ENCODE results near the gene RNASEH1. TPM values are rescaled to one million over a fixed set of nuclear protein-coding genes. Genes with fewer than 3 reads are reported as not detected.

RNASEH1 gene
- total RNA-seq, 1 donor, result 29.2 TPM

DNA sequence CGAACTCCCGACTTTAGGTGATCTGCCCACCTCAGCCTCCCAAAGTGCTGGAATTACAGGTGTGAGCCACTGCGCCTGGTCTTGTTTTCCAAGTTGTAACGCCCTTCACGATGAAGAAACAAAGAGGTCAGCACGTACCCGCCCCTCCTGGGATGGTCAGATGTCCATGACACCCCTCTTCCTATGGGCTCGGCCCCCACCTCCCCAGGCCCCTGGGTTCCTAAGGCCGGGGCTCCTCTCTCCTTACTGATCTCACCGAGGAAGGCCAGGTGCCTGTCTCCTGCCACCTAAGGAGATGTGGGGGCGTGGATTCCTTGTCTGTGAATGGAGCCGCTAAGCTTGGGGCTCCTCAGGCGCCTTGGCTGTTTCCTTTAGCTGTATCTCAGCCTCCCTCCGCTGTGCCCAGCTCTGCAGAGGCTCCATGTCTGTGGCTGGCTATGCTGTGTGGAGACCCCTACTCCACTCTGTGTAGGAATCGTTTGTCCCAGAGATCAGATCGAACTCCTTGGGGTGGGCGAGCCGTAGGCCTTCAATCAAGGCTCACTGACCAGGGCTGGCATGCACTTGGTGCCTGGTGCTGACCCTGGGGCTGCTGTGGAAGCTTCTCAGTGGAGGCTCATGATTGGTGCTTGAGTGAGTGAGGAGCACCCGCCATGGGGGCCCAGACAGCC lies 45.5 kb upstream of the RNASEH1 start:
- H3K4me3 ChIP-seq (ENCODE audit: low read depth, low read length), result no peak overlapping the region
- TF ChIP-seq, protein P1, sequence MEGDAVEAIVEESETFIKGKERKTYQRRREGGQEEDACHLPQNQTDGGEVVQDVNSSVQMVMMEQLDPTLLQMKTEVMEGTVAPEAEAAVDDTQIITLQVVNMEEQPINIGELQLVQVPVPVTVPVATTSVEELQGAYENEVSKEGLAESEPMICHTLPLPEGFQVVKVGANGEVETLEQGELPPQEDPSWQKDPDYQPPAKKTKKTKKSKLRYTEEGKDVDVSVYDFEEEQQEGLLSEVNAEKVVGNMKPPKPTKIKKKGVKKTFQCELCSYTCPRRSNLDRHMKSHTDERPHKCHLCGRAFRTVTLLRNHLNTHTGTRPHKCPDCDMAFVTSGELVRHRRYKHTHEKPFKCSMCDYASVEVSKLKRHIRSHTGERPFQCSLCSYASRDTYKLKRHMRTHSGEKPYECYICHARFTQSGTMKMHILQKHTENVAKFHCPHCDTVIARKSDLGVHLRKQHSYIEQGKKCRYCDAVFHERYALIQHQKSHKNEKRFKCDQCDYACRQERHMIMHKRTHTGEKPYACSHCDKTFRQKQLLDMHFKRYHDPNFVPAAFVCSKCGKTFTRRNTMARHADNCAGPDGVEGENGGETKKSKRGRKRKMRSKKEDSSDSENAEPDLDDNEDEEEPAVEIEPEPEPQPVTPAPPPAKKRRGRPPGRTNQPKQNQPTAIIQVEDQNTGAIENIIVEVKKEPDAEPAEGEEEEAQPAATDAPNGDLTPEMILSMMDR (IDR thresholded peaks at IDR 0.05; ENCODE audit: insufficient read depth, low read length), result no peak
- no peak for DNase-seq (ENCODE audit: low read depth)

DNA sequence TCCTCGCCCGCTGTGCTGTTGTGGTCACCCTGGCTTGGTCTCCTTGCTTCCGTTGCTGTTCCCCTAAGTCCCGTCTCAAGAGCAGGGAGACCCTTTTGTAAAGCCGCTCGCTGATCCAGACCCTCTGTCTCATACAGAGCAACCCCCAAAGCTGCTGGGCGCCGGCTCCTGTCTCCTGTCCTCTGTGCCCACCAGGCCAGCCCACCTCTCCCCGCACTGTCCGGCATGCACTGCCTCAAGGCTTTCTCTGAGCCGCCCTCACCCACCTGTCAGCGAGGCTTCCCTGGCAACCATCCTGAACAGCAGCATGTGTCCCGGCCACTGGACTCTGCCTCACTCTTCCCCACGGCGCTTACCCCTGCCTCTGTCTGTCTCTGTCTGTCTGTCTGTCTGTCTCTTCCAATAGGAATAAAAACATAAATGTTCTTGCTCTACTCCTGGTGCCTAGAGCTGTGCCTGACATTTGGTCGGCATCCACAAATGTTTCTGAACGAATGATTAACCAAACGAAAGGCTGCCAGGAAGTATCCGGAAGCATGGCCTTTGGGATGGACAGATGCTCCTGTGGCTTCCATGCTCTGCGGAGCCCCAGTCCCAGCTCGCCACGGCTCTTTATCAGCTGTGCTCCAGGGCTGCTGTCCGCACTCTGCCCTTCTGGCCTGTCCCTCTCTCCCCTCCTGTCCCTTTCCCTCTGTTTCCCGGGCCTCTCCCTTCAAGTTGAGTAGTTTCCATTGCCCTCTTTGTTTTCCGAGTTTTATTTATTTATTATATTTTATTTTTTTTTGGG lies 44.6 kb upstream of the RNASEH1 start:
- TF ChIP-seq, protein P1 (IDR thresholded peaks at IDR 0.05; ENCODE audit: insufficient read depth, low read length), result no peak
- H3K4me3 ChIP-seq (ENCODE audit: low read depth, low read length), result no peak overlapping the region

DNA sequence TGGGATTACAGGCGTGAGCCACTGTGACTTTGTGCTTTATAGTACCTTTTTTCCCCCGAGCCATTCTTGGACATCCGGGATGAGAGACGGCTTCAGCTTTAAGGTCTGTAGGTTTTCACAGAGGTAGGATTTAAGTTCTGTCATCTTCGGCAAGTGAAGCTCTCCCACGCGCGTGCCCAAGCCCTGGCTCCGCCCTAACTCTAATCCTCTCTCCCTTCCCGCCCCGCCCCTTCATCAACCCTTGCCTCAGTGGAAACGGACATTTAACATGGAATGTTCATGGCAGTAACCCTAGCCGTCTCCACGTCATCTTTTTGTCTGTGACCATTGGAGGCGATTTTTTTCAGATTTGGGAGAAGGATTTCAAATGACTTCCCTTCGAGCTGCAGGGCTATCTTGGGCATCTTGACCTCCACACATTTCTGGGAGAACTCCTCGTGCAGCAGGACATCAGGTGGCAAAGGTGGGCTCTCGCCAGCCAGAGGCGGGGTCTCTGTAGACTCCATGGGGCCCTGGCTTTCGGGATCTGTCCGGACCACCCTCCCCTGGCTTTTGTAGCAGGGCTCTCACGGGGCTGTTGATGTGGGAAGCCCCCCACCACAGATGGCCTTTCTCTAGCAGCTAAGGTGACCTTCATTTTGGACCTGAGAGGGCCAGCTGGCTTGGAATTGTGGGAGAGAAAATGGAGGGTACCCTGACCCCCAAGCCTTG lies 43.6 kb upstream of the RNASEH1 start:
- H3K4me3 ChIP-seq (ENCODE audit: low read depth, low read length), result no peak overlapping the region
- no peak for DNase-seq (ENCODE audit: low read depth)
- TF ChIP-seq, protein P1 (IDR thresholded peaks at IDR 0.05; ENCODE audit: insufficient read depth, low read length), result no peak

More for the DNA sequence above, 44.6 kb upstream of the RNASEH1 start:
- no peak for DNase-seq (ENCODE audit: low read depth)

DNA sequence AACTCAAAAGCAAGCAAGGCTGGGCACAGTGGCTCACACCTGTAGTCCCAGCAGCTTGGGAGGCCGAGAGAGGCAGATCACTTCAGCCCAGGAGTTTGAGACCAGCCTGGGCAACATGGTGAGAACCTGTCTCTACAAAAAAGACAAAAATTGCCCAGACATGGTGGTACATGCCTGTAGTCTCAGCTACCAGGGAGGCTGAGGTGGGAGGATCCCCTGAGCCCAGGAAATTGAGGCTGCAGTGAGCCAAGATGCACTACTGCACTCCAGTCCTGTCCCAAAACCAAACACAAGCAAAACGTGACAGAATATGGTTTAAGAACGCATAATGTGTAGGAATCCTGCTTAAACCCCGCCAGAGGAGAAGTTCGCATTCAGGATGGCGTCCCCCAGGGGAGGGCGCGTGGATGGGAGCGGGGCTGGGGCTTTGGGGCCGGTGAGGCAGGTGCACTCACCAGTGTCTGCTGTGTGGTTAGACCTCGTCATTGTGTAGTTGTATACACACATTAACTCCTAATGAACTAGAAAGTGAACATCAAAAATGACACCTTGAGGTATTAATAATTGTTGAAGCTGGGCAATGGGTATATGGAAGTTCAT lies 42.2 kb upstream of the RNASEH1 start:
- no peak overlapping the region for H3K4me3 ChIP-seq (ENCODE audit: low read depth, low read length)
- TF ChIP-seq, protein P1 (IDR thresholded peaks at IDR 0.05; ENCODE audit: insufficient read depth, low read length), result no peak
- DNase-seq (ENCODE audit: low read depth), result no peak

DNA sequence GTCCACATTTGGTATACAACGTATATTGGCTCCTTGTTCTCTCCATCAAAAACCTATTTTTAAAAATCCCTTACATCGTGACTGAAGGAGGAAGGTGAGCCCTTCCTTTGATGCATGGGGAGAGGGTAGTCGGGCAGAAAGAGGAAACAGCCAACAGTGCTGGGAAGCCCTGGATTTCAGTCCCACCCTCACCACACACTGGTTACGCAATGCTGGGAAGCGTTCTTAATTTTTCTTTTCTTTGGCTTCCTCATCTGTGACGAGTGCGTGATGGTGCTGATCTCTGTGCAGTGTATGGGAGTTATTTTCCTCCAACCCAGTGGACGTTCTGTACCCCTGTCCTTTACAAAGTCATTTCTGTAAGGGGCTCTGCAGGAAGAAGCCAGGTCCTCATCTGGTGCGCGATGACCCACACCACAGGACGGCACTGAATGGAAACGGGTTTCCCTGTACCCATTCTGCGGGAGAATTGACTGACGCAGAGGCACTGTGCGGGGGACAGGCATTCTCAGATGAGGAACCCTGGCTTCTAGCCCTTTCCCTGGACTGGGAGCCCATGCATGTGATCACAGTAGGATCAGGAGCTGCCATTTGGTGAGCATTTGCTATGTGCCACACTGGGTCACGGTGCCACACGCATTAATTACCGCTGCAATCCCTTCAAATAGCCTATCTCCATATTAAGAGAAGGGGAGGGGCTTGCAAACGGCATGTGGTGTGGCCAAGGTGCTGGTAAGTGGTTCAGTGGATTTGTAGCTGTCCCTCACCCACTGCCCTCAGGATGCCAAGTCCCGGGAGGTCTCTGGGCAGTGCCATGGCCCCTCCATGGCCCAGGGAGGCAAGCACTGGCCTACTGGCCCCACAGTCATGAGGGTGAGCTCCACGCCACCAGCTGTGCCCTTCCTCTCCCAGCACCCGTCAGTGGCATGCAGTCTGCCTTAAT lies 41.0 kb upstream of the RNASEH1 start:
- no peak overlapping the region for H3K4me3 ChIP-seq (ENCODE audit: low read depth, low read length)
- no peak for DNase-seq (ENCODE audit: low read depth)
- TF ChIP-seq, protein P1 (IDR thresholded peaks at IDR 0.05; ENCODE audit: insufficient read depth, low read length), result no peak

Measured in fibroblast of the aortic adventitia (primary cell).